NCI-H2171 treated with DMSO at 0.1 percent for 48 hours (cell line): Measurements from ENCODE around the gene PRR15L.

Source experiments
- DNase-seq: peaks from one replicate; lab custom pipeline; 2025; lab: John Stamatoyannopoulos, UW

PRR15L gene

DNA sequence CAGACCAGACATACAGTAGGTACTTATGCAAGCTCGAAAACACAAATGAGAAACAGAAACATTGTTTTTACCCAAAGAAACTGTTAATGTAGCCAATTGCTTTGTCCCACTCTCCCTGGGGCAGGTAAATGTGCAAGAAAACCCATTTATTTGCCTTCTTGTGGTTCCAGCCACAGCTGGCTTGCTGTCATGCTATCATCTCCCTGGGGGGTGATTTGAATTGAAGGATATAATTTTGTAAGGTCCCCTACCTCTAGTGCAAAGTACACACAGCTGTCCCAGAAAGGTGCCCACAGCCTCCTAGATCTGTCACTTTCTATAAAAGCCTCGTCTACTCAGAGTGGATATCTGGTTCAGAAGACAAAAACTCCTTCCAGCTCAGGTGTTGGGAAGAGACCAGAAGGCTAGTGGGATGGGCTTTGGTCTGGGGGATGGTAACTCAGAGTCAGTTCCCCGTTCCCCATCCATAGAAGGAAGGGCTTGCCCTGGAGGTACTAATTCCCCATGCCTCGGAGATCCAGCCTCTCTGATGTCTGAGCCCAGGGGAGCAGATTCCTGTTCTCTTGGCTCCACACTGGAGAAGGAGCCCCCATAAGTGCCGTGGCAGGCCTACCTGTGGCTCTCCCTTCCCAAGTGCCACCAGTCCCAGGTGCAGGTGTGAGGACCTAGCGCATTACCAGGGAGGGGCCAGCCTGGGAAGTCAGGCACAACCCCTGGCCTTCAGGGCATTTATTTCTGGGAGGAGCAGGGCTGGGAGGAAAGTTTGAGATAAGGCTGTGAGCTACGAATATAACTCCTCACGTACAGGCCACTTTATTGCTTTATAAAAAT is 2.4 kb upstream of the PRR15L start:
- peak; percentile 52 for DNase-seq

GRCh38 chr17:47956791-47957590 is 692 bp downstream of the PRR15L start:
- no peak for DNase-seq

- DNase-seq = peak; percentile 25
These were observed 1.9 kb downstream of the PRR15L start for GRCh38 chr17:47955497-47956461.

- no peak for DNase-seq
These were observed 3.8 kb downstream of the PRR15L start for GRCh38 chr17:47953909-47954308.

DNA sequence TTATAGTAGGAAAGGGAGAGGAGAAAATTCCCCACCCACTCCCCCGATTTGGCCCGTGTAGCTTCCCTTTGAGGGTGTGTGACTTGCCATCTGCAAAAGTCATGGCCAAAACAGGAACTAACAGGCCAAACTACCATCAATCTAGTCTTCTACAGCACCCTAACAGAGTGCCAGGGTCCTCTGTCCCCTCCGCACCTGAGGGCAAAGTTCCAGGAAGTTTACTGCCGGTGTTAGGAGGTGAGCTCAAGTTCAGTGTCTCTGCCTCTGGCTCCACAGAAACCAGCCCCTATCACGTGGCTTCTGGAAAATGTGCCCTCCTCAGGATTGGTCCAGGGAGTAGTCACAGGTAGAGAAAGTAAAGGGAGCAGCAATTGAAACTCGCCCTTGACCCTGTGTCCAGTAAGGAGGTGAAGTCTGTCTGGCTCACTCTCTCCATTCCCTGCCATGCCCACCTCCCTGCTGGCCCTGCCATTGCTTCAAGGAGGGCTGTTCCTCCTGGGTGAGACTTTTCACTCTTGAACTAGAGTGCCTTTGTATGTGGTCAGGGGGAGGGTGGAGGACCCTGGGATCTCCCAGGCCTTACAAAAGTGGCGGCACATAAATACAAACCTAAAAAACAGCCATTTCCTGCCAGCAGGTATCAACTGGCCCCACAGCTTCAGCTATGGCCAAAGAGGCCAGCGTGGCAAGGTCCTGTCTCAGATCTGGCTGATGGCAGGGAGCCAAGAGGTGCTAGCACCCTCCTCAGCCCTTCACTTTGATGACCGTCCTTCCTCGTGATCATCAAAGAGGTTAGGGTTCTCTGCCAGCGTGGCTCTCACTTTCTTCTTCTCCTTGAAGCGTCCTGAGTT is 5.3 kb downstream of the PRR15L start:
- no peak for DNase-seq

GRCh38 chr17:47950448-47950847 is 7.2 kb downstream of the PRR15L start:
- no peak for DNase-seq

DNA sequence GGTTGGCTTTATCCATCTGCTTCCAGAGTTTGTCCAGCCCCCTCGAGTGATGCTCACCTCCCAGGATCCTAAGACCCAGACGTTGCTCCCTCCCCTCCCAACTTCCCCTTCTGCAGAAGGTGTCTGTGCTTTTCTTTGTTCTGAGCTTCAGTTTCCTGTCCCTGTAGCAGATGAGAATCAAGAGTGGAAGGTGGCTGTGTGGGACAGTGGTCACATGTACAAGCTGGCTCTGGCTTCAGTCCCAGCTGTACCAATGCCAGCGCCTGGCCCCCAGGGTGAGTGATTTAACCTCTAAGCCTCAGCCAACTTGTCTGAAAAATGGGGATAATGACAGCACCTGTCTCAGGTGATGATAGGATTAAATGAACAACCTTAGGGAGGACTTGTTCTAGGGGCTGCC is 7.7 kb downstream of the PRR15L start:
- no peak for DNase-seq

- DNase-seq = peak; percentile 62
These were observed 8.4 kb downstream of the PRR15L start for GRCh38 chr17:47949197-47949759.

DNA sequence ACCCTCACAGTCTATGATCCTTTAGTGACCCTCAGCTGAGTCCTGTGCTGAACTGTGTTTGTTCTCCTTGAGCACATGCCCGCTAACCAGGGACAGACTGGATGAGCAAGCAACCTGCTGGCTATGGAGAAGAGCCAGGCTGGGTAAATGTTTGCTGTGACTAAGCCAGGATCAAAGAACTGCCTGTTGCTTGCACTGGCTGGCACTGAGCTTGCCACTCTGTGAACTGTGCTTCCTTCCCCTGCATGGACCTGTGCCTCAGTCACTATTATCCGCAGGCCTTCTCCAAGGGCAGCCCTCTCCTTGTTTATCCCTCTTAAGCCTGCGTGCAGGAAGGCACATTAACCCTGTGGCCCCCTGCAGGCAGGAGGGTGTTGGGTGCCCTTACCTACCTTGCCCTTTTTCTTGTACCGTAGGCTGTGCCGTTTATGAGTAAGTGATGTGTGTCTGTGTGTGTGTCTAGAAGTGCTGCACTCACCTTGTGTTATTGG is 8.9 kb downstream of the PRR15L start:
- DNase-seq = no peak

DNA sequence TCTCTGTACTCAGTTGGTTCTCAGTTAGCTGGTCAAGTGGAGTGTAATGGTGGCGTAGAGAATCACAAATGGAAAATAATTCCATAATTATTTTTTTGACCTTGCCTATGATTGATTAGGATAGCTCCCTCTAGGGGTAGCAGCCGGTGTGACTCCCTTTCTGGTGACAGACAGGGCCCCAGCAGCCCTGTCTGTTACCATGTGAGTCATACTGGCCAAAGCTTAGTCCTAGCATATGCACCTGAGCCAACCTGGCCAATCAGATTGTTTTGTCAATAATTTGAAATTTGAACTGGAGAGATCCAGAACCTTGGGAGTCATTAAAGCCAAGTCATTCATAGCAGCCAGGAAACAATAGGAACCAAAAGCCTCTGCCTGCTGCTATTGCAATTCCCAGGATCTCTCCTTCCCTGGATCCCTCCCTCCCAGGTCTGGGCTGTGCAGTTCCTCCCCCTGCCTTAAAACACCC is 10.7 kb downstream of the PRR15L start:
- DNase-seq = peak; percentile 83

GRCh38 chr17:47946516-47946915 is 11.2 kb downstream of the PRR15L start:
- DNase-seq = no peak

GRCh38 chr17:47945529-47946508 is 11.9 kb downstream of the PRR15L start:
- DNase-seq = no peak

GRCh38 chr17:47945080-47945479 is 12.6 kb downstream of the PRR15L start:
- DNase-seq = no peak

DNA sequence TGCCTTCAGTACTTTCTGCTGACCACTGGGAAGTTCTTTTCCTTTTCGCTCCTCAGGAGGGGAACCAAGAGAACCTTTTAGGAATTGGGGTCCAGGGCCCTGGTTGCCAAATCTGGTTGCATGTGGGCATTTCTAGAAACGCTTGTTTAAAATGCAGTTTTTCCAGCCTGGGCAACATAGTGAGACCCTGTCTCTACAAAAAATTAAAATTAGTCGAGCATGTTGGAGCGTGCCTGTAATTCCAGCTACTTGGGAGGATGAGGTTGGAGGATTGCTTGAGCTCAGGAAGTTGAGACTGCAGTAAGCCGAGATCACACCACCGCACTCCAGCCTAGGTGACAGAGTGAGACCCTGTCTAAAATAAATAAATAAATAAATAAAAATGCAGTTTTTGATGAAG is 15.1 kb downstream of the PRR15L start:
- DNase-seq = no peak

DNA sequence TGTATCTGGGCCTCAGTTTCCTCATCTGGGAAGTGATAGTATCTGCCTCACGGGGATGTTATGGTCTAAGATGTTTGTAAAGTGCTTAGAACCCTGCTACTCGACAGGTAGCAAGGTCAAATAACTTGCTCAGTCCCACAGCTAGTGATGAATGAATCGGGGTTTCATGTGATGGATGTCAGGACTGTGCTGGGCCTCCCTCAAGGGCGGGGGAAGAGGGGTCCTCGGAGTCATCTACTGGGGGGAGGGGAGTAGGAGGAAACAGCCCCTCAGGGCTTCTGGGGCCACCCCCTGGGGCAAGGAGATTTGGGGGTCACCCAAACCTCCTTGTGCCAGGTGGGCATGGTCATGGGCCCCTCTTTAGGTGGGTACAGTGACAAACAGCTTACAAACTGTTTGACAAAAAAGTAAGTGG is 15.6 kb downstream of the PRR15L start:
- no peak for DNase-seq

GRCh38 chr17:47941246-47942095 is 16.2 kb downstream of the PRR15L start, which contains the start of gene PNPO:
Gene PNPO, plus strand, starts transcription at chr17:47941571. Its CDS starts 105 bp downstream, at chr17:47941676.
- peak; percentile 99 for DNase-seq

- DNase-seq = no peak
These were observed 19.7 kb downstream of the PRR15L start for GRCh38 chr17:47937941-47938340.

GRCh38 chr17:47935961-47936360 is 21.7 kb downstream of the PRR15L start:
- DNase-seq = no peak
